Upper lobe of right lung (tissue), 1 donor: ENCODE data around the gene FOXD1. TPM values are rescaled to one million over a fixed set of nuclear protein-coding genes. Genes with fewer than 3 reads are reported as not detected.
"Not testable (repeated sequence)": the region's sequence is repeated elsewhere in the genome, so short reads cannot be mapped to it uniquely, and the experiment has no call there.

Experiments
- ATAC-seq: fragments of 200-7000 bp; cut with Tn5 transposase; one replicate; pipeline ENCODE4 v1.9.1; 2020; ENCODE audit warnings: mild to moderate bottlenecking, moderate library complexity
- DNase-seq: peaks from one replicate; pipeline ENCODE4 v3.0.0-alpha.2; 2020
- H3K27ac ChIP-seq: fragments of 200-600 bp; one replicate; pipeline ENCODE4 v1.8.0; 2022
- H3K27me3 ChIP-seq: fragments of 200-600 bp; one replicate; pipeline ENCODE4 v1.8.0; 2022; ENCODE audit warnings: mild to moderate bottlenecking
- H3K36me3 ChIP-seq: fragments of 200-600 bp; one replicate; pipeline ENCODE4 v1.8.0; 2022
- H3K4me1 ChIP-seq: fragments of 200-600 bp; one replicate; pipeline ENCODE4 v1.8.0; 2022
- H3K4me3 ChIP-seq: fragments of 200-600 bp; one replicate; pipeline ENCODE4 v1.8.0; 2022; ENCODE audit warnings: mild to moderate bottlenecking
- H3K9me3 ChIP-seq: fragments of 200-600 bp; one replicate; pipeline ENCODE4 v1.8.0; 2022
- intact Hi-C: fragments of 100-400 bp; cut with DNase I; formaldehyde crosslinking; loops from one replicate; pipeline ENCODE4 v1.11.0; 2022
- total RNA-seq: library from RNA; stranded (reverse); fragmentation: NEBNext Ultra II Directional; extraction: Animal tissue kit (Norgen Biotek cat#: 25700); gene quantifications from one replicate; pipeline ENCODE4 v1.2.1, GENCODE V29; 2021
- TF ChIP-seq, protein P1 (sequence below): fragments of 200-600 bp; IDR thresholded peaks from one replicate; pipeline ENCODE4 v1.8.0; 2022; ENCODE audit warnings: antibody characterized with exemption
- donor health status: DM: no; HTN: yes; CAD: no; lungs with severe emphysema.

Gene FOXD1
- total RNA-seq, 1 donor from 2014 or later: 1.2 TPM

DNA sequence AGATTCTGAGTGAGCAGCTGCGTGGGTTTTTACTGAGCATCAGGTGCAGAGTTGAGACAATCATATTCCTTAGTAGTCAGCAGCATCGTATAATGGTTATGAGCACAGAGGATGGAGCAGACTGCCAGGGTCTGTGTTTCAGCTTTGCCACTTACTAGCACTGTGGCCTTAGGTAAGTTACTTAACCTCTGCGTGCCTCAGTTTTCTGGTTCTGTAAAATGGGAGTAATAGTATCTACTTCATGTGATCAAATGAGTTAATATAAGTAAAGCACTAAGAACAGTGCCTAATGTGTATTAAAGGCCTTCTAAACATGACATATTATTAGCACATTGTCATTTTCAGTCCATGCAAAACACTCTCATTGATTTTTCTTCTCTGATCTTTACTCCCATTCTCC lies 44.8 kb upstream of the FOXD1 start:
- Histone ChIP-seq H3K27ac (no peak overlapping the region), H3K27me3 (peaks cover 6% of the 10 kb centered on the region), H3K36me3 (no peaks in the 10 kb centered on the region), H3K9me3 (no peaks in the 10 kb centered on the region), H3K4me3 (no peak overlapping the region), H3K4me1 (no peaks in the 10 kb centered on the region)
- intact Hi-C loops: no loop called here
- TF ChIP-seq, protein P1, sequence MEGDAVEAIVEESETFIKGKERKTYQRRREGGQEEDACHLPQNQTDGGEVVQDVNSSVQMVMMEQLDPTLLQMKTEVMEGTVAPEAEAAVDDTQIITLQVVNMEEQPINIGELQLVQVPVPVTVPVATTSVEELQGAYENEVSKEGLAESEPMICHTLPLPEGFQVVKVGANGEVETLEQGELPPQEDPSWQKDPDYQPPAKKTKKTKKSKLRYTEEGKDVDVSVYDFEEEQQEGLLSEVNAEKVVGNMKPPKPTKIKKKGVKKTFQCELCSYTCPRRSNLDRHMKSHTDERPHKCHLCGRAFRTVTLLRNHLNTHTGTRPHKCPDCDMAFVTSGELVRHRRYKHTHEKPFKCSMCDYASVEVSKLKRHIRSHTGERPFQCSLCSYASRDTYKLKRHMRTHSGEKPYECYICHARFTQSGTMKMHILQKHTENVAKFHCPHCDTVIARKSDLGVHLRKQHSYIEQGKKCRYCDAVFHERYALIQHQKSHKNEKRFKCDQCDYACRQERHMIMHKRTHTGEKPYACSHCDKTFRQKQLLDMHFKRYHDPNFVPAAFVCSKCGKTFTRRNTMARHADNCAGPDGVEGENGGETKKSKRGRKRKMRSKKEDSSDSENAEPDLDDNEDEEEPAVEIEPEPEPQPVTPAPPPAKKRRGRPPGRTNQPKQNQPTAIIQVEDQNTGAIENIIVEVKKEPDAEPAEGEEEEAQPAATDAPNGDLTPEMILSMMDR: no peak
- ATAC-seq: no peak
- DNase-seq: no peak

DNA sequence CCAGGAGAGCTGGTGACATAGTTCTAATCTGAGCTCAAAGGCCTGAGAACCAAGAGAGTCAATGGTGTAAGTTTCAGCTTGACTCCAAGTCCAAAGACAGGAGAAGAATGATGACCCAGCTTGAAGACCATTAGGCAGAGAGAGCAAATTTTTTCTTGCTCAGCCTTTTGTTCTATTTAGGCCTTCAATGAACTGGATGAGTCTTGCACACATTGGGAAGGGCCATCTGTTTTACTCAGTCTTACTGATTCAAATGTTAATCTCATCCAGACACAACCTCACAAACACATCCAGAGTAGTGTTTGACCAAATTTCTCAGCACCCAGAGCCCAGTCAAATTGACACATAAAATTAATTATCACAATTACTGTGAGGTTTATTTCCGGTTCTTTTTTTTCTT lies 42.6 kb upstream of the FOXD1 start:
- DNase-seq: no peak
- Histone ChIP-seq H3K4me1 (no peaks in the 10 kb centered on the region), H3K4me3 (no peak overlapping the region), H3K27ac (no peak overlapping the region), H3K27me3 (peaks cover 13% of the 10 kb centered on the region), H3K9me3 (no peaks in the 10 kb centered on the region), H3K36me3 (no peaks in the 10 kb centered on the region)
- intact Hi-C loops: no loop called here
- ATAC-seq: no peak
- TF ChIP-seq, protein P1: no peak

DNA sequence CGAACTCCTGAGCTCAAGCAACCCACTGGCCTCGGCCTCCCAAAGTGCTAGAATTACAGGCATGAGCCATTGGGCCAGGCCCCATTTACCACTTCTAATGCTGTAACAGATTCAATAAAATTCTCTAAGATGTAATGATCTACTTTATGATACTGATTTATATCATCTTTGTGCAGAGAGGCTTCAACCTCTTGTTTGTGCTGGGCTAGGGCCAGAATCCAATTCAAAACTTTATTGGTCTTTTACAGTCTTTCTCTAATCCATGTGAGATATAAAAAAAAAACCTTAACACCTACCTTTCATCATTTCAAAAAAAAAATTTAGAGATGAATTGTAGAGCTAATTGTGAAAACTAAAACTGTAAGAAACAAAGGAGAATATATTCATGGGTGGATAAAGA lies 41.5 kb upstream of the FOXD1 start:
- no peak for DNase-seq
- H3K4me1 ChIP-seq: no peaks in the 10 kb centered on the region
- no peak for ATAC-seq
- H3K27me3 ChIP-seq: peaks cover 13% of the 10 kb centered on the region
- H3K4me3 ChIP-seq: no peak overlapping the region
- no peaks in the 10 kb centered on the region for H3K36me3 ChIP-seq
- no peaks in the 10 kb centered on the region for H3K9me3 ChIP-seq
- H3K27ac ChIP-seq: no peak overlapping the region
- intact Hi-C loops: no loop called here
- TF ChIP-seq, protein P1: no peak

DNA sequence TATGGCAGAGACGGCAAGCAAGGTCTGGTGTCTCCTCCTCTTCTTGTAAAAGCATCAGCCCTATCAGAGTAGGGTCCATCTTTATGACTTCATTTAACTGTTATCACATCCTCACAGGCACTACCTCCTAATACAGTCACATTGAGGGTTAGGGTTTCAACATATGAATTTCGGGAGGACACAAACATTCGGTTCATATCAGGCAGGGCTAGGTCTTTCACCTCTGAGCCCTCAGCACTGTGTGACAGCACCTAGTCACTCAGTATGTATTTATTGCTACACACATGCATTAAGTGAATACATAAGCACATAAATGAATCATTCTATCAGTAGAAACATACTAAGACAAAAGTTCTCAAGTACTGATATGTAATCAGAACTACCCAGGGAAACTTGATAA lies 40.2 kb upstream of the FOXD1 start:
- no peaks in the 10 kb centered on the region for H3K9me3 ChIP-seq
- H3K4me3 ChIP-seq: no peak overlapping the region
- no peak for DNase-seq
- H3K27ac ChIP-seq: no peak overlapping the region
- no peaks in the 10 kb centered on the region for H3K36me3 ChIP-seq
- peaks cover 13% of the 10 kb centered on the region for H3K27me3 ChIP-seq
- TF ChIP-seq, protein P1: no peak
- intact Hi-C loops: no loop called here
- no peak for ATAC-seq
- no peaks in the 10 kb centered on the region for H3K4me1 ChIP-seq

GRCh38 chr5:73487815-73488214 lies 39.2 kb upstream of the FOXD1 start:
- DNase-seq (no peak), ATAC-seq (no peak)
- no peaks in the 10 kb centered on the region for H3K36me3 ChIP-seq
- H3K4me3 ChIP-seq: no peak overlapping the region
- intact Hi-C loops: no loop called here
- H3K9me3 ChIP-seq: no peaks in the 10 kb centered on the region
- TF ChIP-seq, protein P1: no peak
- no peak overlapping the region for H3K27ac ChIP-seq
- H3K27me3 ChIP-seq: peaks cover 13% of the 10 kb centered on the region
- no peaks in the 10 kb centered on the region for H3K4me1 ChIP-seq

GRCh38 chr5:73487257-73487656 lies 38.7 kb upstream of the FOXD1 start:
- intact Hi-C loops, H3K4me1 ChIP-seq, H3K36me3 ChIP-seq, H3K9me3 ChIP-seq, H3K4me3 ChIP-seq, DNase-seq, H3K27ac ChIP-seq, ATAC-seq, H3K27me3 ChIP-seq: not testable (repeated sequence)
